NCI-H2227 (cell line): ENCODE data around the gene PLCD1.
A peak's percentile ranks its signal among the peaks of the same experiment; 100 is the strongest.
"Not testable (repeated sequence)": the region's sequence is repeated elsewhere in the genome, so short reads cannot be mapped to it uniquely, and the experiment has no call there.

Experiments
- DNase-seq: peaks from one replicate; lab custom pipeline; 2025; ENCODE audit not compliant: unreplicated experiment; lab: John Stamatoyannopoulos, UW

Gene PLCD1

DNA sequence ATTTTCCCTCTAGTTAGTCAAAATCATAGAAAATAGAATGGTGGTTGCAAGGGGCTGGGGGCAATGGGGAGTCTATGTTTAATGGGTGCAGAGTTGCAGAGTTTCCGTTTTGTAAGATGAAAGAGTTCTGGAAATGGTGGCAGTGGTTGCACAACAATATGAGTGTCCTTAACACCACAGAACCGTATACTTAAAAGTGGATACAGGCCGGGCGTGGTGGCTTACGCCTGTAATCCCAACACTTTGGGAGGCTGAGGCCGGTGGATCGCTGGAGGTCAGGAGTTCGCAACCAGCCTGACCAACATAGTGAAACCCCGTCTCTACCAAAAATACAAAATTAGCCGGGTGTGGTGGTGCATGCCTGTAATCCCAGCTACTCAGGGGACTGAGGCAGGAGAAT, 41.1 kb downstream of the PLCD1 start:
- DNase-seq: not testable (repeated sequence)

DNA sequence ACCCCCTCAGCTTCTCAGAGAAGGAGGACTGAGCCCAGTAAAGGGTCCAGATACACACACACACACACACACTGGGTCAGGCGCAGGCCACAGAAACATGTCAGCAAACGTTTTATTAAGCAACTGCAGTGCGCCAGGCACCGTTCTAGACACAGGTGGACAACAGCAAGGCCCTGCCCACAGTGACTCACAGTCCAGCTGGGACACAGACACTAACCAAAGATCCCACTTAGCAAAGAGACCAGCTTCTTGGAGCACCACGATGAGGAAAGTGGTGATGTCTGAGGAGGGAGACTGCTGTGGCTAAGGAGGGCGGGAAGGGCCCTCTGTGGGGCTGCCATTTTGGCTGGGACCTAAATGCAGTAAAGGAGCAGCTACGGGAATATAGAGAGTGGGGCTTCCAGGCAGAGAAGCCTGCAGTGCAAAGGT, 41.7 kb downstream of the PLCD1 start:
- no peak for DNase-seq

DNA sequence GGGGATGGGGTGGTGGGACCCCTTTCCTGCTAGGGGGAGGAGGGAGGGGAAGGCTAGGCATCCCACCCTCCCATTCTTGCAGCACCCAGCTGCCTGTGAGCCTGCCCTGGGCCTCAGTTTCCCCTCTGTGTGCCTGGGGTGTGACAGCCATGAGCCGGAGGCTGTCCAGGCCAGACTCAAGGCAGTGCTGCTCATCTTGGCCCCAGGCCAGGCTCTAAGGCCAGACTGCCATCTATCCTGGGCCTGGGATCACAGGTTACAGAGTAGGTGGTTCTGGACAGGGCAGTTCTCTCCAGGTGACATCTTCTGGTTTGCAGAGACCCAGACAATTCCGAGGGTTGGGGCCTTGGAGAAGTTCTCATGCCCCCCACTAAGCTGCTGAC, 42.1 kb downstream of the PLCD1 start:
- no peak for DNase-seq

DNA sequence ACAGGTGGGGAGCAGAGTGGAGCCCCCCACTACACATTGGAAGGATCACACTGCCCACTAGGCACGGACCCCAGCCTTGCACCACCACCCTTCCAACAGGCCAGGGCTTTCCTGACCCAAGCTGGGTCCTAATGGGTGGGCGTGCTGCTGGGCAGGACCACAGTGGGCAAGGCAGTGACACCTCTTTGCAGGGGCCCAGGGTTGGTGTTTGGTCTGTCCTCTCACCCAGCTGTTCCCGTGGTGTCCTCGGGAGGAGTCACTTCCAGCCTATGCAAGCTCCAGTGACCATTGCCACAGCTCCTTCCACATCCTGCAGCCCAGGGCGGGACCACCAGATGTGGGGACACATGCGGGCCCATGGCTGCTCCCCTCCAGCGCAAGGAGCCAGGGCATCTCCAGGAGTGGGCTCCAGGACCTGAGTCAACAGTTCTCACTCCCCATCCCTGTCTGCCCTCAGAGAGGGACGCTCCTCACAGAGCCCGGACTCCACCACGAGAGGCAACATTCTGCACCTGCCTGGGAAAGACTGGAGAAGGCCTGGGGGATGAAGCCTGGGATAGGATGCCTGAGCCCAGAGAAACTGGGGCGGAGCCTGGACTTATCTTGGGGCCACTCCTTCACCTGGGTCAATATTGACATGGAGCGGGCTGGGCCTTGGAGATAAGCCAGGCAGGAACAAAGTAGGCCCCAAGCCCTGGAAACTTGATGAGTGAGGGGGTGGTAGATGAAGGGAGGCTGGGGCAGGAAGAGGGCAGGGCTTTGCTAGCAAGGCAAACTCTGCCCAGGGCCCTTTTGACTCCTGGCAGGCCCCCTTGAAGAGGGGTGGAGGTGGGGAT, 42.7 kb downstream of the PLCD1 start:
- no peak for DNase-seq

DNA sequence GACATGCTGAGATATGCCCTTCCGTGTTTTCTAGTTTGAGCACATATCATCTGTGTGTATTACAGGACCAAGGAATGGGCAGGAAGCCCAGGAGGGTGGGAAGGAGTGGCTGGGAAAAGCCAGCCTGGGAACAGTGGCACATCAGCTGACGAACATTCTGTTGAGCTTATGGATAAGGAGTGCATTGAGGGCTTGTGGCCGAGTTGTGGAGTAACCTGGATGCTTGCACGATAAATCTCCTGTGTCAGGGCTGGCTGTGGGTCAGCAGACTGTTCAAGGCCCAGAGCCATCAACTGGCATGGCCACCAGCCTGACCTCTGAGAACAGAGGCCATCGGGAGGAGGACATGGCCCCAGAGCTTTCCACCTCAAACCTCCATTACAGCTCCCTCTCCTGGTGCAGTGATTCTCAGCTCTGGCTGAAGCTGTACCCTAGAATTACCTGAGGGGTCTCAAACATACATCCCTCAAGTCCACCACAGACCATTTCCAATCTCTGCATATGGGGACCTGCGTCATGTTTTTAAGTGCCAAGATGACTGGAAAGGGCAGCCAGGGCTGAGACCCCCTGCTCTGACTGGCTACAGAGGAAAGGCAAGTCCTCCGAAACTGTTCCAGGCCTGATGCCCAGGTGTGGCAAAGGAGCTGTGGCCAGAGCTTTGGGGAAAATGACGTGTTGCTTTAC, 43.7 kb downstream of the PLCD1 start:
- no peak for DNase-seq

DNA sequence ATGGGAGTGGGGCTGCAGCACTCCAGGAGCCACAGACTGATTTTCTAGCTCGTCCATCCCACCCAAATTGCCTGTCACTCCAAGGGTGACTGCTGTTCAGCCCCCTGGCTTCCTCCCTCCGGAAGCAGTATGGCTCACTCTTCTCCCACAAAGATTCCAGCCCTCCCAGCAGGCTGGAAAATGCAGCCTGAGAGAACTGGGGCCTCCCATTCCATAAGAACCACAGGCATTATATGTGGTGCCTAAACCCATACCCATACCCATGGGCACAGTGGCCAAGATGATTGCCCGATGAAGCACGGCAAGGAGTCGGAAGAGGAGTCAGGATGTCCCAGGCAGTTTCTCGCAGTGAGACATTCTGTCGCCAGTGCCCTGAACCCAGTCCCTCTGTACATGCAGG, 44.8 kb downstream of the PLCD1 start:
- no peak for DNase-seq

DNA sequence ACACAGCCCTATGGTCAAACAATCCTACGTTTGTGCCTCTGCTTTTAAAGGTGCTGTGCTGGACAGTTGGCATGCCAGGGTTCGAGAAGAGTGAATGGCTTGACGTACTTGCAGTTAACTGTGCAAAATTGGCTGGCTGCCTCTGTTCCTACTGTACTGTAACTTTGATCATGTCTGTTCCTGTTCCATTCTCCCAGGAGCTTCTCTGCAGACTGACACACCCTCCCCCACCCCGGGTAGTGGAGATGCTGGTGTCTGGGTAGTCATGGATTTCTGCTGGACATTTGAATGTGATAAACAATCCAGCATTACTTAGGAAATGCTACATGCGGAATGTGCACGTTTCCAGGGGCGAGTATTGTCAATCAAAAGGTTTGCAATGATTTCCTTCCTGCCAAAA, 45.4 kb downstream of the PLCD1 start:
- no peak for DNase-seq

DNA sequence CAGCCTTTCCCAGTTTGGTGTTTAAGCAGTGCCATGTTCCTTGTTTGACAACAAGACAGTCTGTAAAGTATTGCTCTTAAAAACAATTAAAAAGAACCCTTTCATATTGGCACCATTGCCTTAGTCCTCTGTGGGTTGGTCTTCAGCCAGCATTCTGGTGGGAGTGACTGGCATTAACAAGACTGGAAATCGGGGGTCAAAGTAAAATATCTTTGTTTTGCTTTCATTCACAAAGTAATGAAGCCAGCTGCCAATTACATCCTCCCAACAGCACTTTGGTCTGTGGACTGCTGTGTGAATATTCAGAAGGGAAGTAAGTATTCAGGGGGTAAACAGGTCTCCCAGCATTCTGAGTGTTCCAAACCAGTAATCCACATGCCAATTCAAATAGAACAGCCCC, 47.1 kb downstream of the PLCD1 start:
- no peak for DNase-seq

DNA sequence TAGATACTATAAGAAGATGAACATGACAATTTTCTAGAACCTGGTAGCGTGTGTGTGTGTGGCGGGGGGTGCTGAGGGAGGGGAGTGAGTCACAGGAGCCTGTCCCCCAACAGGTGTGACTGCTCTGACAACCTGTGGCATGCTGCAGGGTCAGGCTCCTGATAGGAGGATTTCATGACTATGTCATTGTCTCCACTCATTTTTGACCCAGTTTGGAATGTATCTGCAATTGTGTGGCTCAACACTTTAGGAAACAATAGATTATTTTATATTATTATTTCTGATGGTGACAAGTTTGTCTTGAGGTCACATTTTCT, 48.1 kb downstream of the PLCD1 start:
- DNase-seq: no peak

DNA sequence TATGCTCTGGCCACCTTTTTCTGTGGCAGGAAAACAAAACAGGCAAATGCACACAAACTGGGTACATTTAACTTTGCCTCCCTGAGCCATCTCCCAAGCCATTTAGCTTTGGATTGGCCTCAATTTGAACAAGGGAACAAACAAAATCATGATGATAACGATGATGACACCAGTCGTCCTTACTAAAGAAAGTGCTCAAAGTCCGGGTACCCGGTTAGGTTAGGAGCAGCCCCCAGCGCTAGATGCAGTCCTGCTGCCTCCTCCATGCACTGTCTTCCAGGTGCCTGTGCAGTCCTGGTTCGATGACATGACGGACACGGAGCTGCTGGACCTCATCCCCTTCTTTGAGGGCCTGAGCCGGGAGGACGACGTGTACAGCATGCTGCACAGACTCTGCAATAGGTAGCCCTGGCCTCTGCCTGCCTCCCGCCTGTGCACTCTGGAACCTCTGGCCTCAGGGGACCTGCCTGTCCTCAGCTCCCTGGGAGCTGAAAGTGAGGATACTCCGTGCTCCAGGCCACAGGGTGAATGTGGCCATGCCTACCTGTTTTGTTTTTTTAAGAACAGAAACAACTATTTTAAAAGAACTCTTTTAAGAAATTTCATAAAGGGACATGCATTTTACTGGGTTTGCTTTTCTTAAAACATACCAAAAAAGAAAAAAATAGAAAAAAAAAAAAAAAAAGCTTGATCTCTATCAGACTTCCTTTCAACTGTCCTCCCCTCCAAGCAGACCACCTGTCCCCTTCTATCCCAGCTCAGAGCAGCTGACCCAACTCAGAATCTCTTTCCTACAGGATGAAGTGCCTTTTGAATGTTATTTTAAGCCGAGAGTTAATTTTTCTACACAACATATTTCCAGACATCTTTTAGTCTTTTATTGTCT, 48.7 kb downstream of the PLCD1 start:
- no peak for DNase-seq

DNA sequence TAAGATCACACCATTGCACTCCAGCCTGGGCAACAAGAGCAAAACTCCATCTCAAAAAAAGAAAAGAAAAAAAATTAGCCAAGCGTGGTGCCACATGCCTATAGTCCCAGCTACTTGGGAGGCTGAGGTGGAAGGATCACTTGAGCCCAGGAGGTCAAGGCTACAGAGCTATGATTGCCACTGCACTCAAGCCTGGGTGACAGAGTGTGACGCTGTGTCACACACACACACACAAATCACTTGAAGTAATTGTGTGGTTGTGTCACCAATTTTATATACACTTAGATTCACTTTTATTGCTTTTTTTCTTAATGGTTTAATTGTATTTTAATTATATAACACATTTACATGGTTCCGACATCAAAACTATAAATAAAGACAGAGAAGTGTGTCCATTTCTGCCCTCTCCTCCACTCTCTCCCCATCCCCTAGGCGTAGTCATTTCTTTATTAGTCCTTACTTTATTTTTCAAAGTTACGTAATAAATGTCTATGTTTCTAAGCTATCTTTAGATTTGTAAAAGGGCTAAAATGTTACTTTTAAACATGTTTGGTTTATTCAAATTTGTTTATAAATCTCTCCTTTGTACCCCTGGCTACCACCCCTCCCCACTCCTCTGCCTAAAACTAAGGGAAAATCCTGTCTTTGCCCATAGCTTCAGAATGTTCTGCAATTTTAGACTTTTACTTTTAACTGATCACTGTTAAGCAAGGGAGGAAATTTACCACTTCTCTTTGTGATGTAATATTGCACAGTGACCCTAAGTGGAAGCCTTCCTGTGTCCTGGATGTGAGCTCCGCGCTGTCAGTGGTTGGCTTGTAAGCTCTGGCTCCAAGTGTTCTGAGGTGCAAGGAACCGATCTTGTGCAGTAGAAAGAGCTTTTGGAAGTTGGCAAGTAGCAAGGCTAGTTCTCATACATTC, 49.6 kb downstream of the PLCD1 start:
- DNase-seq: no peak

DNA sequence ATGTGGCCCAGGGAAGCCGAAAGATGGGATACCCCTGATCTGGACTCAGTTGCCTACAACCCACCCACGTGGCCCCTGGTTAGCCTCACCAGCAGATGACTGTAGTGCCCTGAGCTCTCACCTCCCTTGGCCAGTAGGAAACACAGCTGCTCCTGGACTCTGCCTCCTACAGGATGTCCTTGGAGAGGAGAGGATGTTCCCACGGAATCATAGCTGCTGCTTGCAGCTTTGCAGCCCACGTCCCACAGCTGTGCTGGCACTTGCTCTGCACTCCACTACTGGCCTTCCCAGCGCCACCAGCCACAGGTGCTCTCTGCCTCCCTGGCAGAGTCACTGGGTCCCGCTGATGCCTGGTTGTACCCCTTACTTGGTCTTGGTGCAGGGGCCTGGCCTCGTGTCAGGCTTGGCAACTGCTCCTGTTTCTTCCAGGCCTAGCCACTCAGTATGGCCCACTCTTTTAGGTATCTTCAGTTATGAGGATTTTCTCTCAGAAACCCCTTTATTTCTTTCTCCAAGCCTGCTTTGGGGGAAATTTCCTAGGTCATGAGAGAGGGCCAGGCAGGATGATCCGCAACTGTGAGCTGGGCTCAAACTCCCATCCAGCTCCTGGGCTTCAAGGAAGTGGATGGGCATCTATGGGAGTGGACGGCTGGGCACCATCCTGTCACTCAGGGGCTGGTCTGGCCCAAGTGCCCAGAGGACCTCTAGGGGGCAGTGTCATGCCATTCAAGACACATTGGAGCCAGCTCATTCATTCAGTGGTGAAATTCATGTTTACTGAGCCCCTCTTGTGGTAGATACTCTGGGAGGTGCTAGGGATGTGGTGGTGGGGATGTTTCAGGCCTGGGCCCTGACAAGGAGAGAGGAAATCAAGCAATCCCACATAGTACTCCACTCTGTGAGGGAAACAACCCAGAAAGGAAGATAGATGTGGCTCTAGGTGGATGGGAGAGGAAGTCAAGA, 55.0 kb downstream of the PLCD1 start:
- DNase-seq: peak; percentile 58

DNA sequence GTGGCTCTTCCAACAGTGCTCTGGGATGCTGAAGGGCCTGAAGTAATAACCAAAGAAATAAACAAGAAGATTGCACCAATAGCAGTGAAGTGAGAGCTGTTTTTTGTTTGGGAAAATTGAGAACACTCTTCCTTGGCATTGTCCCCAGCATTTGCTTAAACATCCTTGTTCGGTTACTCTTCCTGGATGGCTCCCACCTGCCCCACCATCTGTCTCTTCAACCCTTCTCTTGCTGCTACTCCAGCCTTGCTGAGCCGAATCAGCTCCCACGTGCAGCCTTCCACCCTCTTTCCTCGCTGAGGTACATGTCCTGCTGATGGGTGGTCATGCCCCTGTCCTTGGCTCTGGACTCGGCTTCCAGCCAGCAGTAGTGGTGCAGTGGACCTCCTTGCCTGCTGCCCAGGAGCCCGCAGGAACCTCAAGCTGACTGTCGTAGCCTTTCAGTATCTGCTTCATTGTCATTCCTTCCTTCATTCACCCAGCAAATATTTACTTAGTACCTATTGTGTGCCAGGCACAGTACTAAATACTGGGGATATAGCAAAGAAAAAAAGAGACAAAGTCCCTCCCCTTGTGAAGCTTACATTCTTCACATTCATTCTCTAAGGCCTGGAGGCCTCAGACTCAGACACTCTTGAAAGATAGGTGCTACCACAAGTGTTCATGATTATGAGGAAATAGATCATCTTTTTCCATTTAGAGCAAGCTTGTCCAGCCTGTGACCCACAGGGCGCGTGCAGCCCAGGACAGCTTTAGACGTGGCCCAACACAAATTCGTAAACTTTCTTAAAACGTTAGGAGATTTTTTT, 56.0 kb downstream of the PLCD1 start:
- DNase-seq: no peak

DNA sequence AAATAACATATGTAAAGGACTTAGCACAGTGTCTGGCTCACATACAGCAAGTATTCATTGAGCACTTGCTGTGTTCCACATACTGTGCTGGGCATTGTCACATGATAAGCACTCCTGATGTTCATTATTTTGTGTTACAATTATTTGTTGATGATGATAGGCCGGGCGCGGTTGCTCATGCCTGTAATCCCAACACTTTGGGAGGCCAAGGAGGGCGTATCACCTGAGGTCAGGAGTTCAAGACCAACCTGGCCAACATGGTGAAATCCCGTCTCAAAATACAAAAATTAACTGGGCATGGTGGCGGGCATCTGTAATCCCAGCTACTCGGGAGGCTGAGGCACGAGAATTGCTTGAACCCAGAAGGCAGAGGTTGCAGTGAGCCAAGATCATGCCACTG, 57.4 kb downstream of the PLCD1 start:
- not testable (repeated sequence) for DNase-seq

DNA sequence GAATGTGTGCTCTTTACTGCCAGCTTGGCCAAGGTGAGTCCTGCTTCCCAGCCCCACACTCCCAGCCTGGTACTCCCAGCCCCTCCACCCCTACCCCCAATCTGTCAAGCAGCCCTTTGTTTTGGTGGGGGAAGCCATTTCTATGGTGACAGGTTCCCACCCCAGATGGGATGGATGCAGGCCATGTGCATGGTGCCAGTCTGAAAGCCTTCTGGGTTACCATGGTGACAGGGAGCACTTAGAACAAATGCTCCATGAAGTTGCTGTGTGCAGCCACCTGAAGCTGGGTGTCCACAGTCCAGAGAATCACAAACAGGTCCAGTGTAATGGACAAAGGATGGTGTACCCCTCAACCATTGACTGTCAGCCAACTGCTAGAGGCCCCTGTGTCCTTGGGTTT, 58.0 kb downstream of the PLCD1 start:
- no peak for DNase-seq

DNA sequence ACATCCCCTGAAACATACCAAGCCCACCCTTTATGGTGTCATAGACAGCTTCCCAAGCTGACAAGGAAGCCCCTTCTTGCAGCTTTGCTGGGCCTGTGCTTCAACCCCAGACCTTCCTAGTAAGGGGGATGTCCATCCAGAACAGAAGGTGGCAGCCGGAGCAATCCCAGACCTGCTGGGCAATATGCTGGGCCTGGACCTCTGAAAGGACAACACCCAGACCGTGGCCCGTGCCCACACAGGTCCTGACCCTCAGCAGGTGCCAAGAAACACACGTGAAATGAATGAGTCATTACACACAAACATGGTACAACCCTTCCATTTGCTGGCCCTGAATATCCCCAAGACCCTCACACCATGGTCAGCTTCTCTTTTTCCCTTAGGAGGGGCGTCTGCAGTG, 58.6 kb downstream of the PLCD1 start:
- no peak for DNase-seq

DNA sequence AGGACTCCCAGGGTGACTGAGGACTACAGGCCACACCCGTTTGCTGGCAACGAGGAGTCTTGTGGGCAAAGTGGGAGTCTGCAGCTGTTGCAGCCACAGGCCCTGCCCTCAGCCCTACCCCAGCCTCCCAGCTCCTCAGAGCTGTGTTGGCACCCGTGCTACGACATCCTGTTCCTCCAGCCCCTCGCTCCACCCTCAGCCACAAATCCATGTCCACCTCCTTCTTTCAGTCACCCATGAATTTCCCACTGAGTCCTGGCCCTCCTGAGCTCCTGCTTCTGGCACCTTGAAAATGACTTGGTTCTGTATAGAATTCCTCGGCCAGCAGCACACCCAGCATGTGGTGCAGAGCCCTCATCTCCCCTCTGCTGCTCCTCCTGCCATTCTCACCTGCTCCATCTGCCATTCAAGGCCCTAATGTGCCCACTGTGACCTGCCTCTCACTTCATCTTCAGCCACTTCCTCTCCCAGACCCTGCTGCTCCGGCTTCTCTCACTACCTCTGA, 59.8 kb downstream of the PLCD1 start:
- DNase-seq: no peak

DNA sequence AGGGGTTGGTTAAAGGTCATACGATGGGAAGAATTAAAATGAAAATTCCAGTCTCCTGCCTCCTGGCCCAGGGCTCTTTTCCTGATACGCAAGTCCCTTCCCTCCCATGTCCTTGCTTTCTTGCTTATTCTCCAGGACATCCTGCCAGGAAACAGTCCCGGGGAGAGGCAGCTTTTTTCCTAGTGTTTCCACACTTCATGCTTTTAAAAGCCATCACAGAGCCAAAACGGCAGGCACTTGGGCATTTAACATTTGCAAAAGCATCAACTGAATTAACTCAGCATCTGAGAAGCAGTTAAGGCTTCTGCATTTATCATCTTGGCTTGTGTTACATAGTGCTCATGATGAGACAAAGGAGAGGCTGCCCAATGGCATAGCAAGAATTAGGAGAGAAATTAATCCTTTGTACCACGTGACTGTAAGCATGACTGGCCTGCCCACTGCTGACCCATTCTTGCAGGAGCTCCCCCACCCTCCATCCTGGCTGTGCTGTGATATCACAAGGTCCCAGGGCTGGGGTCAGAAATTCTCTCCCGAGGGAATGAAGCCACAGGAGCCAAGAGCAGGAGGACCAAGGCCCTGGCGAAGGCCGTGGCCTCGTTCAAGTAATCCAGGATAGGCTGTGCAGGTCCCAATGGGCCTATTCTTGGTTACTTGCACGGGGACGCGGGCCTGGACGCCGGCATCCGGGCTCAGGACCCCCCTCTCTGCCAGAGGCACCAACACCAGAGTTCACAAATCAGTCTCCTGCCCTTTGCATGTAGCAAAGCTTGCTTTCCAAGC, 60.4 kb downstream of the PLCD1 start:
- DNase-seq: no peak
